Activated CD8-positive, alpha-beta memory T cell treated with anti-CD3 and anti-CD28 coated beads, Interleukin-2, amount 50 U/mL, for 1 hour (primary cell): Measurements from ENCODE around the gene QTRT2.

ENCODE experiments used
- DNase-seq: peaks from one replicate; pipeline ENCODE4 v3.0.0-alpha.2; 2020; ENCODE audit errors: extremely low read depth

QTRT2 gene

DNA sequence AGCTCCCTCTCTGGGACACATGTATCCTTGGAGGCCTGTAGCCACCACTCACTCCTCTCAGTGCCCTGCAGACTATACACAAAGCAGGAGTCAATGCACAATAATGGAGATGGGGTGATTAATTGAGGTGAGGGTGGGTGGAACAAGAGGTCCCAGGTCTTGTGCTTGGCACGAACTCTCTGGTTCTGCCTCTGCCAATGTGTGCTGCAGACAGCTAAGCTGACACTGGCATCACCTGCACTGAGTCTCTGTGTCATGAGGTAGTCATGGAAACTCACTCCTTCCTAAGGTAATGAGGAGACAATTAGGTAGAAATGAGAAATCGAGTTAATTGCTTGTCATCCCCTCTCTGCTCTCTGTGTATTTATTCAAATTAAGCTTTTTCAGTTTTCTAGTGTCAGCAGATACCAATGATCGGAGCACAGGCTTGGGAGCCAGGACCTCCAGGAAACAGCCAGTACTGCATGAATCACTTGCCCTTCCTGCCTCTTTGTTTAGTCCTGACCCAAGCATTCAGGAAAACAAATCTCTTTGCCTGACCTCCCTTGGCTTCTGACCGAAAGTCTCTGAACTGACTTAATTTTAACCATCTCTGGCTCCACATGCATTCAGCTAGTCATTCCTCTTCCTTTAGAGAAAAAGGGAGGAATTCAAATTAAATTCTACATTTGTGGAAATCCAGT is 65.6 kb downstream of the QTRT2 start:
- no peak for DNase-seq

DNA sequence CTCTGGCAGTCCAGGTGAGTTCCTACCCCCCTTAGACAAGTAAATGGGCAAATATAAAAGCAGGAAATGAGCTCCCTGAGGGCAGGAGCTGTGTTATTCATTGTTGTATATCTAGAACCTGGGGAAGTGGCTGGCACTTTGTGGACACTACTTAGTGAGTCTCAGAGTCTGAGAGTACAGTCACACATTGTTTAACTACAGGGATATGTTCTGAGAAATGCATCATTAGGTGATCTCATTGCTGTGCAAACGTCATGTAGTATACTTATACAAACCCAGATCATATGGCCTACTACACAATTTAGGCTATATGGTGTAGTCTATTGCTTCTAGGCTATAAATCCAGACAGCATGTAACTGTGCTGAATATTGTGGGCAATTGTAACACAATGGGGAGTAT is 69.9 kb downstream of the QTRT2 start:
- no peak for DNase-seq

DNA sequence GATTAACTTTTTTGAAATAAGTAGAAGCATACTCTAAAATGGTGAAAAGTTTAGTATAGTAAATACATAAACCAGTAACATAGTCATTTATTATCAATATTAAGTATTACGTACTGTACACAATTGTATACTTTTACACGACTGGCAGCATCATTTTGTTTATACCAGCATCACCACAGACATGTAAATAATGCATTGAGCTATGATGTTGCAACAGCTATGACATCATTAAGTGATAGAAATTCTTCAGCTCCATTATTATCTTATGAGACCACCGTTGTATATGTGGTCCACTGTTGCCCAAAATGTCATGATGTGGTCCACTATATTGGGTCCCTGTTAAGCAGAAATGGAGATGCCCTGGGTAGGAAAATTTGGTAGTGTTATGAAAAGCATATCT is 71.0 kb downstream of the QTRT2 start:
- no peak for DNase-seq

DNA sequence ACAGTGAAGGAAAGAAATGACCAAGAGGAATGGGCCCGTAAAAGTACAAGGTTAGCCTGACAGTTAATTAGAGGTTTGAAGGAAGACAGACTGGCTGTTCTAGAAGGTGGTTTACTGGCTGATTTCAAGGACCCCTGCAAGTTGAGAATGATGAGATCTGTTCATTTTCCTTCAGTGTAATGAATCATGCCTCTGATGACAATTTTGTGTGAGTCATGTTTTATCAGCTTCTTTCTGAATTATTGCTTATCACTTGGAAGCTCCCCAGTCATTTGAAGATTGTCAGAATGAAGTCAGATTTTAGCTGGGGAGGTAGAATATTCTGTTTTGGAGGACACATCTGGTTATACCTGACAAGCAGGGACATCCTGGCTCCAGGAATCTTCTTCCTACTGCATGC is 71.7 kb downstream of the QTRT2 start:
- DNase-seq, result no peak

DNA sequence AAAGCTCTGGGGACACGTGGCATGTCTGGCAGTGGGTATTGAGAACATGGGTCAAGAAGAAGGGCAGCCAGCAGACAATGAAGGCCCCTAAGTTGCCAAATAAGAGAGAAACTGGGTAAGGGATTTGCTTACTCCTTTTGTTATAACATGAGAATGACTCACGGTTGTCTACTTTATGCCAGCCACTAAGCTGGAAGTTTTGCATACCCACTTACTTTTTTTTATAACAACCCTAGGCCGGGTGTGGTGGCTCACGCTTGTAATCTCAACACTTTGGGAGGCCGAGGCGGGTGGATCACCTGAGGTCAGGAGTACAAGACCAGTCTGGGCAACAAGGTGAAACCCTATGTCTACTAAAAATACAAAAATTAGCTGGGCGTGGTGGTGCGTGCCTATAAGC is 72.3 kb downstream of the QTRT2 start:
- no peak for DNase-seq

DNA sequence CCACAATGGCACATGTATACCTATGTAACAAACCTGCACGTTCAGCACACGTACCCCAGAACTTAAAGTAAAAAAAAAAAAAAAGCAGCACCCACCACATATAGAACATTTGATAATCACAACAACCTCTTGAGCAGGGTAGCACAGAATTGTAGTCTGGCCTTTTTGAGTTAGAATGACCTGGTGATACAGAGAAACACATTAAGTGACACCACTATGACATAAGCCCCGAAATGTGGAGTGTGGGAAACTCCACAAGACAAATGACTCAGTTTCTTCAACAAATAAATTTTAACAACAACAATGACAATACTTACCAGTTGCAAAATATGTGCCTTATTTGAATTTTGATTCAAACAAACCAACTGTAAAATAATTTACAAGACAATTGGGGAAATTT is 76.0 kb downstream of the QTRT2 start:
- DNase-seq, result no peak

DNA sequence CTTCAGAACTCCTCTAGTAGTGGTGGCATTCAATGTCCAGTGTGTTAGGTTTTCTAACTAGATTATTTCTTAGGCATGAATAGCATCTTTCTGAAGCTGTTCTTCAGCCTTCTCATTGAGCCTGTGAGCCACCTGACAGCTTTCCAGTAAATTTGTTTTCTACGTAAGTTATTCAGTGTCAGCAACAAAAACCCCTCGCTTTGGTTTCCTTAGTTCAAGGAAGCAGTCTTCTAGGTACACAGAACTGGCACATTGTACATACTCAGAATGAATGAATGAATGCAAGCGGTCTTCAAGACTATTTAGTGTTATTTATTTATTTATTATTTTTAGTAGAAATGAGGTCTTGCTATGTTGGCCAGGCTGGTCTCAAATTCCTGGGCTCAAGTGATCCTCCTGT is 77.4 kb downstream of the QTRT2 start:
- no peak for DNase-seq
